SK-N-SH (cell line): ENCODE results near the gene METTL9.
"Not testable (repeated sequence)": the region's sequence is repeated elsewhere in the genome, so short reads cannot be mapped to it uniquely, and the experiment has no call there.

Experiments used
- POLR2AphosphoS5 ChIP-seq: IDR thresholded peaks from 2 replicates; pipeline ENCODE4 v1.6.1; 2012; ENCODE audit warnings: low read depth, low read length
- RFX5 ChIP-seq: IDR thresholded peaks from 2 replicates; pipeline ENCODE4 v1.6.1; 2012; ENCODE audit warnings: mild to moderate bottlenecking, improper control_type of control experiment, low read length

GRCh38 chr16:21631376-21631775 is 32.0 kb downstream of the METTL9 start:
- TF ChIP-seq RFX5, POLR2AphosphoS5: not testable (repeated sequence)
